PC-3 (cell line): ENCODE measurements around the gene CFAP97D2.

Experiments
- EZH2 ChIP-seq: fragments of 300-600 bp; sonication (generic); IDR thresholded peaks from one replicate; pipeline ENCODE4 v1.6.1; 2017; ENCODE audit warnings: antibody characterized with exemption, mild to moderate bottlenecking, low read length; ENCODE audit not compliant: unreplicated experiment
- EZH2phosphoT487 ChIP-seq: fragments of 300-600 bp; sonication (generic); IDR thresholded peaks from 2 replicates; pipeline ENCODE4 v1.6.1; 2018; ENCODE audit warnings: mild to moderate bottlenecking, antibody characterized with exemption, low read length, borderline replicate concordance
- TF ChIP-seq, protein P1 (sequence below): fragments of 300-600 bp; sonication (generic); conservative IDR thresholded peaks from 2 replicates; pipeline ENCODE4 v1.5.1; 2017; ENCODE audit warnings: antibody characterized with exemption, low read depth, mild to moderate bottlenecking, low read length

DNA sequence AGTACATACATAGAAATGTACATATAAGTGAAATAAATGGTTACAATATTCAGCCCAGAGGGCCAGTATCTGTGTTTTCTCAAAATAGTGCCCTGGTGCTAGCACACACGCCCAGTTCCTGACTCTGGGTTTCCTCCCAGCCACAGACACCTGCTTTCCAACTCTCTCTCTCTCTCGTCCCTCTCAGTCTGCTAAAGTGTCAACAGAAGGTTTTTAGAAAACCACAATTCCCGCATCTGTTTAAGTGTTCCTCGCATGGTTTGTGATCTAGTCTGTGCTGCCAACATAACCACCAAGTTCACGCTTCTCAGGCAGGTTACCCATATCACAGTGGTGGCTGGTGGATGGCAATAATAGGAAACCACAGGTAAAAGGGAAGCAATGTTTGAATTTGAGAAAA is 84.5 kb downstream of the CFAP97D2 start:
- TF ChIP-seq, protein P1, sequence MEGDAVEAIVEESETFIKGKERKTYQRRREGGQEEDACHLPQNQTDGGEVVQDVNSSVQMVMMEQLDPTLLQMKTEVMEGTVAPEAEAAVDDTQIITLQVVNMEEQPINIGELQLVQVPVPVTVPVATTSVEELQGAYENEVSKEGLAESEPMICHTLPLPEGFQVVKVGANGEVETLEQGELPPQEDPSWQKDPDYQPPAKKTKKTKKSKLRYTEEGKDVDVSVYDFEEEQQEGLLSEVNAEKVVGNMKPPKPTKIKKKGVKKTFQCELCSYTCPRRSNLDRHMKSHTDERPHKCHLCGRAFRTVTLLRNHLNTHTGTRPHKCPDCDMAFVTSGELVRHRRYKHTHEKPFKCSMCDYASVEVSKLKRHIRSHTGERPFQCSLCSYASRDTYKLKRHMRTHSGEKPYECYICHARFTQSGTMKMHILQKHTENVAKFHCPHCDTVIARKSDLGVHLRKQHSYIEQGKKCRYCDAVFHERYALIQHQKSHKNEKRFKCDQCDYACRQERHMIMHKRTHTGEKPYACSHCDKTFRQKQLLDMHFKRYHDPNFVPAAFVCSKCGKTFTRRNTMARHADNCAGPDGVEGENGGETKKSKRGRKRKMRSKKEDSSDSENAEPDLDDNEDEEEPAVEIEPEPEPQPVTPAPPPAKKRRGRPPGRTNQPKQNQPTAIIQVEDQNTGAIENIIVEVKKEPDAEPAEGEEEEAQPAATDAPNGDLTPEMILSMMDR = no peak
- no peak for TF ChIP-seq EZH2
- no peak for TF ChIP-seq EZH2phosphoT487
